ENCODE results near the gene CRAT. TPM values are rescaled to one million over a fixed set of nuclear protein-coding genes. Genes with fewer than 3 reads are reported as not detected.

The CRAT gene
- polyA plus RNA-seq, 2 of the 4 experiments (the other 2 are of a cell fraction) = 20.5 to 26.0 TPM

- no peak for DNase-seq (ENCODE audit: low read depth in 1 of 2, low spot score in 1 of 2)
- no peak for FAIRE-seq
- peak overlapping the region; percentile 99; a peak in 5 of 6 replicates for H3K27ac ChIP-seq
- ChIA-PET POLR2A (interaction anchor here (1.3 to 3.5 kb wide), 4 partner anchors 36 to 483 kb away, joined by 3 to 44 read pairs (median 20); partner anchors contain the start of genes C9orf50 and IER5L), CTCF (interaction anchor here (0.8 to 28.1 kb wide), 23 partner anchors 10 to 652 kb away, joined by 3 to 1029 read pairs (median 5); partner anchors contain the start of genes ASB6, C9orf50, IER5L and NTMT1)
- no peak overlapping the region for H3K4me2 ChIP-seq
- no peak for ATAC-seq
- TF ChIP-seq GATA3 (IDR thresholded peaks at IDR 0.05; ENCODE audit: borderline replicate concordance) (no peak), NPAS2 (CRISPR knock-in tag; IDR thresholded peaks at IDR 0.05; ENCODE audit: borderline replicate concordance) (no peak), PBX3 (IDR thresholded peaks at IDR 0.05) (no peak), FOSL2 (IDR thresholded peaks at IDR 0.05) (no peak), FOSL2 (CRISPR knock-in tag; IDR thresholded peaks at IDR 0.05) (no peak), ESRRA (IDR thresholded peaks at IDR 0.05; ENCODE audit: borderline replicate concordance, low read length) (no peak), TP53 (CRISPR knock-in tag; IDR thresholded peaks at IDR 0.05) (no peak), HDAC2 (IDR thresholded peaks at IDR 0.05) (no peak), ZSCAN20 (CRISPR knock-in tag; IDR thresholded peaks at IDR 0.05) (no peak), RNF2 (IDR thresholded peaks at IDR 0.05; ENCODE audit: borderline replicate concordance, low read depth) (no peak), FOSB (CRISPR knock-in tag; IDR thresholded peaks at IDR 0.05) (no peak), USF2 (IDR thresholded peaks at IDR 0.05) (no peak), MYC (IDR thresholded peaks at IDR 0.05; ENCODE audit: borderline replicate concordance, low read length) (no peak), ELK1 (IDR thresholded peaks at IDR 0.05; ENCODE audit: low read depth, low read length) (no peak), HEYL (CRISPR knock-in tag; IDR thresholded peaks at IDR 0.05) (no peak), NFE2L2 (conservative IDR thresholded peaks at IDR 0.05; ENCODE audit: low read length) (no peak), SMC3 (IDR thresholded peaks at IDR 0.05) (no peak), HMGXB4 (CRISPR knock-in tag; IDR thresholded peaks at IDR 0.05; ENCODE audit: borderline replicate concordance) (no peak), RAD21 (conservative IDR thresholded peaks at IDR 0.05 in 1 of 2, IDR thresholded peaks at IDR 0.05 in 1 of 2) (no peak), BHLHE40 (IDR thresholded peaks at IDR 0.05; ENCODE audit: low read depth, low read length) (no peak)
- no peaks in the 10 kb centered on the region for H3K9me3 ChIP-seq
- peaks cover 49% of the 10 kb centered on the region for H3K4me1 ChIP-seq
- 81% methylated on average over 9 of the region's 9 CpGs for WGBS (ENCODE audit: missing lambda C conversion rate)
- no peak overlapping the region for H3K4me3 ChIP-seq
Observed at GRCh38 chr9:129138144-129138462, 27.5 kb upstream of the CRAT start.

- ATAC-seq = no peak
- CTCF ChIA-PET = interaction anchor here (0.8 to 28.1 kb wide), 15 partner anchors 9 to 653 kb away, joined by 3 to 1029 read pairs (median 5); partner anchors contain the start of genes ASB6, C9orf50, IER5L and NTMT1
- TF ChIP-seq CBX2 (IDR thresholded peaks at IDR 0.05; ENCODE audit: borderline replicate concordance, low read depth) (no peak), EP300 (IDR thresholded peaks at IDR 0.05) (no peak), MAFK (IDR thresholded peaks at IDR 0.05; ENCODE audit: partially characterized antibody) (no peak), CBX8 (IDR thresholded peaks at IDR 0.05) (no peak), E2F6 (IDR thresholded peaks at IDR 0.05; ENCODE audit: borderline replicate concordance, low read depth) (no peak), CHD2 (IDR thresholded peaks at IDR 0.05; ENCODE audit: low read length, partially characterized antibody) (no peak), JUN (IDR thresholded peaks at IDR 0.05) (no peak), KDM5A (IDR thresholded peaks at IDR 0.05) (no peak), POLR2A (IDR thresholded peaks at IDR 0.05; ENCODE audit: low read length) (no peak), HOXB5 (CRISPR knock-in tag; IDR thresholded peaks at IDR 0.05) (no peak), TP53 (CRISPR knock-in tag; IDR thresholded peaks at IDR 0.05) (no peak), FOSB (CRISPR knock-in tag; IDR thresholded peaks at IDR 0.05) (no peak), HES2 (IDR thresholded peaks at IDR 0.05) (no peak), HDAC2 (IDR thresholded peaks at IDR 0.05) (no peak), ZC3H11A (IDR thresholded peaks at IDR 0.05) (no peak)
Observed at GRCh38 chr9:129137292-129138143, 26.9 kb upstream of the CRAT start.

More at GRCh38 chr9:129137292-129138143, 26.9 kb upstream of the CRAT start:
- Histone ChIP-seq H3K4me3 (no peak overlapping the region), H3K27ac (peak overlapping the region; percentile 99; a peak in 5 of 6 replicates), H3K4me1 (peaks cover 44% of the 10 kb centered on the region), H3K4me2 (no peak overlapping the region), H3K9me3 (no peaks in the 10 kb centered on the region)
- POLR2A ChIA-PET = interaction anchor here (1.3 to 3.5 kb wide), 4 partner anchors 37 to 483 kb away, joined by 3 to 44 read pairs (median 20); partner anchors contain the start of genes C9orf50 and IER5L
- FAIRE-seq (no peak), DNase-seq (ENCODE audit: low read depth in 1 of 2, low spot score in 1 of 2) (no peak)
- 96% methylated on average over 14 of the region's 19 CpGs for WGBS (ENCODE audit: missing lambda C conversion rate)

Measured in A549 (cell line).